CD4-positive, alpha-beta T cell treated with Interleukin-15 for 4 hours (primary cell): Measurements from ENCODE around the gene SERPINF2.
"Not testable (repeated sequence)": the region's sequence is repeated elsewhere in the genome, so short reads cannot be mapped to it uniquely, and the experiment has no call there.

Source experiments
- DNase-seq: peaks from one replicate; pipeline ENCODE4 v3.0.0-alpha.2; 2020; ENCODE audit warnings: low spot score

SERPINF2 gene

GRCh38 chr17:1789936-1790335, 47.3 kb downstream of the SERPINF2 start:
- DNase-seq, result no peak

- no peak for DNase-seq
These were observed 50.1 kb downstream of the SERPINF2 start for GRCh38 chr17:1792495-1793446.

- DNase-seq, result no peak
These were observed 50.8 kb downstream of the SERPINF2 start for GRCh38 chr17:1793447-1793806.

GRCh38 chr17:1796800-1797199, 54.1 kb downstream of the SERPINF2 start:
- DNase-seq, result no peak

- DNase-seq, result no peak
These were observed 54.7 kb downstream of the SERPINF2 start for GRCh38 chr17:1797323-1797722.

GRCh38 chr17:1797846-1798245, 55.2 kb downstream of the SERPINF2 start:
- DNase-seq, result not testable (repeated sequence)

- no peak for DNase-seq
These were observed 57.6 kb downstream of the SERPINF2 start for GRCh38 chr17:1800240-1800639.

- no peak for DNase-seq
These were observed 58.0 kb downstream of the SERPINF2 start for GRCh38 chr17:1800712-1801111.

- DNase-seq, result no peak
These were observed 59.8 kb downstream of the SERPINF2 start for GRCh38 chr17:1802429-1802828.

GRCh38 chr17:1803280-1803679, 60.6 kb downstream of the SERPINF2 start:
- no peak for DNase-seq
